ENCODE measurements around the gene NXNL1.

NXNL1 gene

GRCh38 chr19:17419621-17420474, 40.9 kb downstream of the NXNL1 start, which contains the start of gene MVB12A (continued):
- no peak for TF ChIP-seq ZNF354C (tag by site-specific recombination; IDR thresholded peaks at IDR 0.05; ENCODE audit: borderline replicate concordance, low read depth)
- TF ChIP-seq GLIS1 (tag by site-specific recombination; IDR thresholded peaks at IDR 0.05): peak; percentile 31; the same call in 1 of the 2 replicates
- TF ChIP-seq, protein P1, sequence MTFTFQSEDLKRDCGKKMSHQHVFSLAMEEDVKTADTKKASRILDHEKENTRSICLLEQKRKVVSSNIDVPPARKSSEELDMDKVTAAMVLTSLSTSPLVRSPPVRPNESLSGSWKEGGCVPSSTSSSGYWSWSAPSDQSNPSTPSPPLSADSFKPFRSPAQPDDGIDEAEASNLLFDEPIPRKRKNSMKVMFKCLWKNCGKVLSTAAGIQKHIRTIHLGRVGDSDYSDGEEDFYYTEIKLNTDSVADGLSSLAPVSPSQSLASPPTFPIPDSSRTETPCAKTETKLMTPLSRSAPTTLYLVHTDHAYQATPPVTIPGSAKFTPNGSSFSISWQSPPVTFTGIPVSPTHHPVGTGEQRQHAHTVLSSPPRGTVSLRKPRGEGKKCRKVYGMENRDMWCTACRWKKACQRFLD (tag by site-specific recombination; IDR thresholded peaks at IDR 0.05): no peak
- TF ChIP-seq ELK4 (IDR thresholded peaks at IDR 0.05; ENCODE audit: borderline replicate concordance, low read depth, low read length): peak; percentile 95; the same call in 1 of the 2 replicates
- no peak for TF ChIP-seq ZSCAN23 (tag by site-specific recombination; IDR thresholded peaks at IDR 0.05)
- peak; percentile 76 for TF ChIP-seq YY2 (tag by site-specific recombination; IDR thresholded peaks at IDR 0.05)
- TF ChIP-seq, protein P2, sequence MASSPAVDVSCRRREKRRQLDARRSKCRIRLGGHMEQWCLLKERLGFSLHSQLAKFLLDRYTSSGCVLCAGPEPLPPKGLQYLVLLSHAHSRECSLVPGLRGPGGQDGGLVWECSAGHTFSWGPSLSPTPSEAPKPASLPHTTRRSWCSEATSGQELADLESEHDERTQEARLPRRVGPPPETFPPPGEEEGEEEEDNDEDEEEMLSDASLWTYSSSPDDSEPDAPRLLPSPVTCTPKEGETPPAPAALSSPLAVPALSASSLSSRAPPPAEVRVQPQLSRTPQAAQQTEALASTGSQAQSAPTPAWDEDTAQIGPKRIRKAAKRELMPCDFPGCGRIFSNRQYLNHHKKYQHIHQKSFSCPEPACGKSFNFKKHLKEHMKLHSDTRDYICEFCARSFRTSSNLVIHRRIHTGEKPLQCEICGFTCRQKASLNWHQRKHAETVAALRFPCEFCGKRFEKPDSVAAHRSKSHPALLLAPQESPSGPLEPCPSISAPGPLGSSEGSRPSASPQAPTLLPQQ (tag by site-specific recombination; IDR thresholded peaks at IDR 0.05): 0 out of 2 replicates have a peak, but pooled peaks have one; percentile 14
- no peak for TF ChIP-seq FEZF1 (tag by site-specific recombination; IDR thresholded peaks at IDR 0.05)
- TF ChIP-seq ZNF175 (tag by site-specific recombination; IDR thresholded peaks at IDR 0.05): no peak
- no peak; the same call in 1 of the 2 replicates for TF ChIP-seq KLF1 (tag by site-specific recombination; IDR thresholded peaks at IDR 0.05)
- TF ChIP-seq ZNF341 (tag by site-specific recombination; IDR thresholded peaks at IDR 0.05; ENCODE audit: low read depth): peak; percentile 66
- TF ChIP-seq MZF1 (tag by site-specific recombination; IDR thresholded peaks at IDR 0.05; ENCODE audit: borderline replicate concordance): no peak
- TF ChIP-seq ZNF174 (tag by site-specific recombination; IDR thresholded peaks at IDR 0.05): no peak
- TF ChIP-seq TCF7L2 (IDR thresholded peaks at IDR 0.05; ENCODE audit: borderline replicate concordance, low read depth, low read length): no peak
- TF ChIP-seq ZNF366 (tag by site-specific recombination; conservative IDR thresholded peaks at IDR 0.05): no peak
- TF ChIP-seq, protein P3, sequence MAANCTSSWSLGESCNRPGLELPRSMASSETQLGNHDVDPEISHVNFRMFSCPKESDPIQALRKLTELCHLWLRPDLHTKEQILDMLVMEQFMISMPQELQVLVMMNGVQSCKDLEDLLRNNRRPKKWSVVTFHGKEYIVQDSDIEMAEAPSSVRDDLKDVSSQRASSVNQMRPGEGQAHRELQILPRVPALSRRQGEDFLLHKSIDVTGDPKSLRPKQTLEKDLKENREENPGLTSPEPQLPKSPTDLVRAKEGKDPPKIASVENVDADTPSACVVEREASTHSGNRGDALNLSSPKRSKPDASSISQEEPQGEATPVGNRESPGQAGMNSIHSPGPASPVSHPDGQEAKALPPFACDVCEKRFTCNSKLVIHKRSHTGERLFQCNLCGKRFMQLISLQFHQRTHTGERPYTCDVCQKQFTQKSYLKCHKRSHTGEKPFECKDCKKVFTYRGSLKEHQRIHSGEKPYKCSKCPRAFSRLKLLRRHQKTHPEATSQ (tag by site-specific recombination; IDR thresholded peaks at IDR 0.05): peak; percentile 63
- TF ChIP-seq YY1 (tag by site-specific recombination; IDR thresholded peaks at IDR 0.05): peak; percentile 80
- TF ChIP-seq, protein P4, sequence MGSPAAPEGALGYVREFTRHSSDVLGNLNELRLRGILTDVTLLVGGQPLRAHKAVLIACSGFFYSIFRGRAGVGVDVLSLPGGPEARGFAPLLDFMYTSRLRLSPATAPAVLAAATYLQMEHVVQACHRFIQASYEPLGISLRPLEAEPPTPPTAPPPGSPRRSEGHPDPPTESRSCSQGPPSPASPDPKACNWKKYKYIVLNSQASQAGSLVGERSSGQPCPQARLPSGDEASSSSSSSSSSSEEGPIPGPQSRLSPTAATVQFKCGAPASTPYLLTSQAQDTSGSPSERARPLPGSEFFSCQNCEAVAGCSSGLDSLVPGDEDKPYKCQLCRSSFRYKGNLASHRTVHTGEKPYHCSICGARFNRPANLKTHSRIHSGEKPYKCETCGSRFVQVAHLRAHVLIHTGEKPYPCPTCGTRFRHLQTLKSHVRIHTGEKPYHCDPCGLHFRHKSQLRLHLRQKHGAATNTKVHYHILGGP (tag by site-specific recombination; IDR thresholded peaks at IDR 0.05): no peak
- TF ChIP-seq, protein P5, sequence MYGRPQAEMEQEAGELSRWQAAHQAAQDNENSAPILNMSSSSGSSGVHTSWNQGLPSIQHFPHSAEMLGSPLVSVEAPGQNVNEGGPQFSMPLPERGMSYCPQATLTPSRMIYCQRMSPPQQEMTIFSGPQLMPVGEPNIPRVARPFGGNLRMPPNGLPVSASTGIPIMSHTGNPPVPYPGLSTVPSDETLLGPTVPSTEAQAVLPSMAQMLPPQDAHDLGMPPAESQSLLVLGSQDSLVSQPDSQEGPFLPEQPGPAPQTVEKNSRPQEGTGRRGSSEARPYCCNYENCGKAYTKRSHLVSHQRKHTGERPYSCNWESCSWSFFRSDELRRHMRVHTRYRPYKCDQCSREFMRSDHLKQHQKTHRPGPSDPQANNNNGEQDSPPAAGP (tag by site-specific recombination; IDR thresholded peaks at IDR 0.05): no peak; the same call in 1 of the 2 replicates
- TF ChIP-seq HOXD13 (CRISPR knock-in tag; IDR thresholded peaks at IDR 0.05; ENCODE audit: borderline replicate concordance): no peak
- TF ChIP-seq ZNF23 (tag by site-specific recombination; IDR thresholded peaks at IDR 0.05; ENCODE audit: borderline replicate concordance): no peak
- no peak; the same call in none of the 2 replicates for TF ChIP-seq WT1 (tag by site-specific recombination; IDR thresholded peaks at IDR 0.05)
- TF ChIP-seq ZNF521 (tag by site-specific recombination; IDR thresholded peaks at IDR 0.05): no peak
- TF ChIP-seq ZNF658 (tag by site-specific recombination; IDR thresholded peaks at IDR 0.05): no peak
- no peak for TF ChIP-seq ZNF302 (tag by site-specific recombination; IDR thresholded peaks at IDR 0.05; ENCODE audit: low read depth)
- no peak for TF ChIP-seq ZNF837 (tag by site-specific recombination; IDR thresholded peaks at IDR 0.05)
- TF ChIP-seq ZNF76 (tag by site-specific recombination; IDR thresholded peaks at IDR 0.05; ENCODE audit: borderline replicate concordance, low read depth): peak; percentile 96
- TF ChIP-seq ZNF791 (tag by site-specific recombination; IDR thresholded peaks at IDR 0.05): no peak
- no peak for TF ChIP-seq ZNF10 (tag by site-specific recombination; IDR thresholded peaks at IDR 0.05)
- peak; percentile 59 for TF ChIP-seq PATZ1 (tag by site-specific recombination; IDR thresholded peaks at IDR 0.05)

Data from HEK293 (cell line).